ENCODE measurements around the gene DNAH5.

The DNAH5 gene

GRCh38 chr5:13740471-13740870 is 204.0 kb downstream of the DNAH5 start:
- in situ Hi-C loops (cut with HindIII; ENCODE audit: low sequenced_read_pairs): no loop called here

DNA sequence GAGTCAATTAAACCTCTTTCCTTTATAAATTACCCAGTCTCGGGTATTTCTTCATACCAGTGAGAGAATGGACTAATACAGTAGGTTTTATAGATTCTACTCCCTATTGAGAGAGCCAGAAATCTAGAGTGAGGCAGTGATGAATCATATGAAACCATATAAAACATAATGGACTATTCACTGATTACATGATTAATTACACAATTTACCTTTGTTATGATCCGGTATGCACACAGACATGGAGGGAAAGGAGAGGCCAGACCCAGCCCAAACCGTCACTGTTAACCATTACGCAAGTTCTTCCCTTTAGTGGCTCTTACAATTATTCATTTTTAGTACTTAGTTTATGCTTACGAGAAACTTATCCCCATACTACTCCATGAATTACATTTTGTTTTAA is 205.0 kb downstream of the DNAH5 start:
- in situ Hi-C loops (cut with HindIII; ENCODE audit: low sequenced_read_pairs): no loop called here

GRCh38 chr5:13735691-13736090 is 208.8 kb downstream of the DNAH5 start:
- in situ Hi-C loops (cut with HindIII; ENCODE audit: low sequenced_read_pairs): no loop called here

DNA sequence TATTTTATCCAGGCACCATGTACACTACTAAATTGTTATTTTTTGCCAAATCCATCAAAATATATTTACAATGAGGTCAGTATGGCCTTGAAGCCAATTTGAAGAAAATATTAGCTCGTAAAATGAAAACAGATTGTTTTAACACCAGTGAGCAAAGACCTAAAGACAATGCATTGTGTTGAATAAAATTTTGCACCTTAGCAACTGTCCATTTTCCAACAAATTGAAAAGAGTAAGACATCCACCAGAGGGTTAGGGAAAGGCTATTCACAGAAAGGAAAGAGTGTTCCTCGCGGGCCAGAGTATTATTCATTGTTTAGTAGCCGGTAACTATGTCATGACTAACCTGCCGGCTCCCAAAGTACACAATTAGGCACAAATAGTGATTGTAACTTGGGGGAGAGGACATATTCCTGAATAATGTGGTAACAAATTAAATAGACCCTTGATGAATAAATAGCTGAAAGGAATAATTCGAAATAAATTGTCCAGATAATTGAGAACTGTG is 213.3 kb downstream of the DNAH5 start:
- in situ Hi-C loops (cut with HindIII; ENCODE audit: low sequenced_read_pairs): no loop called here

DNA sequence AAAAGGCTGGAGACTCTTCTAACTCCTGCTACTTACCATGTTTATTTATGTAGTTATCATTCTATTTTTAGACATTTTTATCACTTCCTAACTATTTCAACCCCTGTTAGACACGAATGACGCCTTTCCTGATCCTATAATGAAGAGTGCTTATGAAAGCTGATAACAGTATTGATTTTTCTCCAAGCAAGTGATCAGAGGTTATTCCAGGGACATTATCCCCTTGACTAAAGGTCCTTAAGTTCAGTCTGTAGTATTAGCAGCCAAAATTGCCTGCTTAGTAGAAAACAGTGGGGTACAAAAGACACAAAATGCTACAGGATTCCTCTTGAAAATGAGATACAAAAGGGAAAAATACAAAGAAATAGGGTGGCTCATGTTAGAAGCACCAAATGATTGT is 235.6 kb downstream of the DNAH5 start:
- in situ Hi-C loops (cut with HindIII; ENCODE audit: low sequenced_read_pairs): no loop called here

- in situ Hi-C loops (cut with HindIII; ENCODE audit: low sequenced_read_pairs): no loop called here
Observed at GRCh38 chr5:13708432-13708831, 236.1 kb downstream of the DNAH5 start.

GRCh38 chr5:13704396-13704795 is 240.1 kb downstream of the DNAH5 start:
- in situ Hi-C loops (cut with HindIII; ENCODE audit: low sequenced_read_pairs): no loop called here

DNA sequence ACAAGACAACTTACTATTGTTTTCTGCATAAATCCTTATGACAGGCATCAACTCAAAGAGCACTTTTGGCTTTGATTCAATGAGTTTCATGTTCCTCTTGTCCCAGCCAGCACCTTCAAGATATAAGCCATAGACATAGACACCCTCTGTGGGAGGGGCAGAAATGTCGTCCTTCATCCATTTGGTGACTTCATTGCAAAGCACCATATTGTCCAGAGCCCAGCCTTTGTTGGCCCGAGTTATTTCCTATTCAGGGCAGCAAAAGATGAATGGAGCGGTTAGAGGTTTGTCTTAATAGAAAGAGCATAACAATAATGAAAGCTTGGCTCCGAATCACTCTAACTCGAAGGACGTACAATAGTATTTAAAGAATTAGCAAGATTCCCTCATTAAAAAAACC is 243.9 kb downstream of the DNAH5 start:
- in situ Hi-C loops (cut with HindIII; ENCODE audit: low sequenced_read_pairs): no loop called here

DNA sequence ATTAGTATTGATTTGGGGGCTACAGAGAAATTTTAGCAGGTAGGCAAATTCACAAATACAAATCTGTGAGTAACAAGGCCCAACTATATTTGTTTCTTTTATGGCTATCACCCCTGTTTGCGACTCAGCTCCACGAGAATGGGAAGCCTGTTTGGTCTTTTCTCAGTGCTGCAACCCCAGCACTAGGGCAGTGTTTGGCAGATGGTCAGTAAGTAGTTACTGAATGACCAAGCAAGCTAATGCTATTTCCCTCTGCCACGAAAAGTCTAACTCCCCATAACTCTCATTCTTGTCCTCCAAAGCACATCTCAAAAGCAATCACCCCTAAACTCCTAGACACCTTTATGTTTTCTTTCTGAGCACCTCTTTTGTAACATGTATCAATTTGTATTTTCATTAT is 245.6 kb downstream of the DNAH5 start:
- in situ Hi-C loops (cut with HindIII; ENCODE audit: low sequenced_read_pairs): no loop called here

DNA sequence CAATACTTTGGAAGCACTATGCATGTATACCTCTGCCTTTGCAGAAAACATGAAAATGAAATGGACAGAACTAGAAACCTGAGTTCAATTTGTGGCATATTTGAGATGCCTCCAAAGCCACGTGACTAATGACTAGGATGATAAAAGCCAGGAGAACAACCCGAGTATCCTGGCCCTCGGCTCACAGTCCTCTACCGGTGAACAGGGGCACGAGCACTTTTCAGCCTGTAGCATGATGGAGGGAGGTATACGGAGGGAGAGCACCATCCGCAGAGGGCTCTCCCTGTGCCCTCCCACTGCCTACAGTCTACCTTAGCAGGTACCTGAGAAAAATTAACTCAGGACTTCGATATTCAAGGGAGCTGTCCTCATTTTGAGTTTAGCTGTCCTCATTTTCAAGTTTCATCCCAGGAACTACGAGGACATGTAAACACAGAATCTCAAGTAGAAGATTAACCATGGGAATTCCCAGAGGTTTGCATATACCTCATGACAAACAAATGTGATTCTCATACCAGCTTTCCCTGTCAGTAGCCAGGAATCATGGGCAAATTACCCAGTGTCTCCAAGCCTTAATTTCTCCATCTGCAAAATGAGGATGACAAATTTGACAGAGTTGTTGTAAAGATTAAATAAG is 249.3 kb downstream of the DNAH5 start:
- in situ Hi-C loops (cut with HindIII; ENCODE audit: low sequenced_read_pairs): no loop called here

DNA sequence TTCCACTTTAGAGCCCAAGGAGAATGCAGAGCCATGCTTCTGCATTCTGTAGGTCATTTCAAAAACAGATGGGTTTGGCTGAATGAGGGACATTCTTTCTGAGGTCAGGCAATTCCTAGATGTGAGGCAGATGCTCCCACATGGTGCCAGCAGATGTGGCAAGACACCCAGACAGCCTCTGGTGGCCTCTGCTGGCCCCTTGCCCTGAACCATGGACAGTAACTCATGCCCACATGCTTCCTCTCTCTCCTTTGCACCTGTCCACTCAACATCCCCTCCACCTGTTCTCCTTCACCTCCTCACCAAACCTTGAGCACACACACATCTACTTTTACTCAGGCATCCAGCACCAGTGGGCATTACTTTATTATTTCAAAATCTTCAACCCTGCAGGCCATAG is 252.3 kb downstream of the DNAH5 start:
- in situ Hi-C loops (cut with HindIII; ENCODE audit: low sequenced_read_pairs): no loop called here

DNA sequence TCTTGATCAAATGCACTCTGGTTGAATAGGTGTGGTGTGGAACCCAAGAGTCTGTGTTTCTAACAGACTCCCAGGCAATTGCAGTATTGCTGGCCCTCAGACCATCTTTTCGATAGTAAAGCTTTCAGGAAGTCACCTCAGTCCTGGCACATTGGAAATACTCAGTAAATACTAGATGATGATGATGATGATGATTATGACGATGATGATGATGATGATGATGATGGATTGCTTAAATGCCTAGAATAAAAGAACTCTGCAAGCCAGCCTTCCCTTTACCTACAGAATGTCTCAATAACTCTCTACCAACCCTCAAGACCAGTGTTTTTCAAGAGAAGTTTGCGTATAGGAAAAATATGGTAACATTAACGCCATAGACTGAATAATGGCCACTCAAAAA is 268.0 kb downstream of the DNAH5 start:
- in situ Hi-C loops (cut with HindIII; ENCODE audit: low sequenced_read_pairs): no loop called here

DNA sequence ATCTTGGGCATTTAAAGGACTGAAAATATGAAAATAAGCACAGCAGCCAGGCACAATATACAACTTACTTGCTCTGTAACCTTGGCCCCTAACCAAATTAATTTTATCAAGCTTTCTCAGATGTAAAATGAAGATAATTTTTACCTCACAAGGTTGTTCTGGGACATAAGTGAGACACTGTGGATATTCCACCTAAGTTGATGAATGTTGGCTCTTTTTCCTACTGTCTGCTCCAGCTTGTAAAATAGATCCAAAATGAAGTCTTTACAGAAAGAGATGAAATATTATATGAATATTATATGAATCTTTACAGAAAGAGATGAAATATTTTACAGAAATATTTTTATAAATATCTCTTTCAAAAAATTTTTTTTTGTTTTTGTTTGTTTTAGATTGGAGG is 270.1 kb downstream of the DNAH5 start:
- in situ Hi-C loops (cut with HindIII; ENCODE audit: low sequenced_read_pairs): no loop called here

GRCh38 chr5:13673511-13673910 is 271.0 kb downstream of the DNAH5 start:
- in situ Hi-C loops (cut with HindIII; ENCODE audit: low sequenced_read_pairs): no loop called here

DNA sequence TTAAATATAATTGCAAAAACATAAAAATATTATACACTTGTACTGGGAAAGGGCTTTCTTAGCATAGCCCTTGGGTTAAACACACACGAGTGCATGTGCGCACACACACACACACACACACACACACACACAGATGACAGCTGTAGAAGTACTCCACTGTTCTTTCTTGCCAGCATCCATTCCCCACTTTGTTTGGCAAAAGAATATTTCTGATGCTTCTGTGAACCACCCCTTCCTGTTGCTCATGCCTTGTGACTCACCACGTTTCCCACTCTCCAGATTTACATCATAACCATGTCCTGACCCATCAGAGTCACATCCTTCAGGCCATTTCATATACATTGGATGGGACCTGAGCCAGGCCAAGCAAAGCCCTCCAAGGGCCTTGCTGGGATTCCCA is 280.1 kb downstream of the DNAH5 start:
- in situ Hi-C loops (cut with HindIII; ENCODE audit: low sequenced_read_pairs): no loop called here

- in situ Hi-C loops (cut with HindIII; ENCODE audit: low sequenced_read_pairs): no loop called here
Observed at GRCh38 chr5:13662626-13663025, 281.9 kb downstream of the DNAH5 start.

DNA sequence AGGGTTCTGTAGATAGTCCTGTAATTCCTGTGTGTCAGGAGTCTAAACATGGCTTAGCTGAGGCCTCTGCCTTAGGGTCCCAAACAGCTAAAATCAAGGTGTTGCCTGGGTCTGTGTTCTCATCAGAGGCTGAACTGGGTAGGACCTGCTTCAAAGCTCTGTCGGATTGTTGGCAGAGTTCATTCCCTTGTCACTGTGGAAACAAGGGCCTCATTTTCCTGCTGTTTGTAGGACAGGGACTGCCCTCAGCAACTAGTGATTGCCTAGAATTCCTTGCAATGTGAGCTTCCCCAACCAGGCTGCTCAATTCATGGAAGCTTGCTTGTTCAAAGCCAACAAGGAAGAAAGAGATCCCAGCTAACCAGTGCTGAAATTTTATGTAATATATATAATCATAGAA is 283.2 kb downstream of the DNAH5 start:
- in situ Hi-C loops (cut with HindIII; ENCODE audit: low sequenced_read_pairs): no loop called here

DNA sequence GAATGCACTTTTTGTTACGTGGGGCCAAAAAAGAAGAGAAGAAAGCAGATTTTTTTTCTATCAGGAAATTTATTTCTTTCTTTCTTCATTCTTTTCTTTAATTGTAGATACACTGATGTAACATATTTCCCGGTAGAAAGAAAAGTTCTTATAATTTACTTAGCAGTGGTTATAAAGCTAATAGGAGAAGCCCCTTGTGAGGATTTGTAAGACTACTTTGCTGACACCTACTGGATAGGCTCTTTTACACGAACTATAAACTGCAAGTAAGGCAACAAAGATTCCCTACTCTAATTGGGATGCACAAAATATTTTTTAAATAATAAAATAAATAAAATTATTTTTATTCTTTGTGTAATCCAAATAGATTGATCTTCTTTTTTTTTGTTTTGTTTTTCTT is 284.4 kb downstream of the DNAH5 start:
- in situ Hi-C loops (cut with HindIII; ENCODE audit: low sequenced_read_pairs): no loop called here

DNA sequence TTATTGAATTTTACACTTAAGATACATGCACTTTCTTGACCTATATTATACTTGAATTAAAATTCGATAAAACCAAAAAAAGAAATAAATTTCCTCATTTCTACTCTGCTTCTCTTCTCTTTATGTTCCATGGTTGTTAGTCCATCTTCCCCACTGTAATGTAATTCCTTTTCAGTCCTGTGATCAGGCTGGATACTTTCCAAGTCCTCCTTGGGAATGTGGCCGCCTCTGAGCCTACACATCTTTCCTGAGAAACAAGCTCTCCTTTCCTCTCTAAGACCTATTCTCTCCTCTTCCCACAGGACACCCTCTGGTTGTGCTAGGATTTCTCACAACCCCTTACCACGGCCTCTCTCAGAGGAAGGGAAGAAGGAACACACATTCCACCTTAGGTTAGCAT is 285.1 kb downstream of the DNAH5 start:
- in situ Hi-C loops (cut with HindIII; ENCODE audit: low sequenced_read_pairs): no loop called here

GRCh38 chr5:13658761-13659160 is 285.7 kb downstream of the DNAH5 start:
- in situ Hi-C loops (cut with HindIII; ENCODE audit: low sequenced_read_pairs): no loop called here

DNA sequence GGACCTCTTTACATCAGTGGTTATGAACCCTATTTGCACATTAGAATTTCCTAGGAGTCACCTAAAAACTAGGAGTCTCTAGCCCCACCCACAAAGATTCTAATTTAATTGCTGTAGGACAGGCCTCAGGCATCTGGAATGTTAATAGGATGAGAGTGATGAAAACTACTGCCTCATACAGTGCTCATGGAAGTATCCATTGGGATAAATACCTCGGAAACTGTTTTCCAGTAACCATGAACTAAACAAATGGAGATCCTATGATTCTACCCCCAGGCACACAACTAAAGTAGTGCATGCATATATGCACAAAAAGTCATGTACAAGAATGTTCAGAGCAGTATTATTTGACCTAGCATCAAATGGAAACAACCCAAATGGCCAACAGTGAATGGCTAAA is 286.3 kb downstream of the DNAH5 start:
- in situ Hi-C loops (cut with HindIII; ENCODE audit: low sequenced_read_pairs): no loop called here

DNA sequence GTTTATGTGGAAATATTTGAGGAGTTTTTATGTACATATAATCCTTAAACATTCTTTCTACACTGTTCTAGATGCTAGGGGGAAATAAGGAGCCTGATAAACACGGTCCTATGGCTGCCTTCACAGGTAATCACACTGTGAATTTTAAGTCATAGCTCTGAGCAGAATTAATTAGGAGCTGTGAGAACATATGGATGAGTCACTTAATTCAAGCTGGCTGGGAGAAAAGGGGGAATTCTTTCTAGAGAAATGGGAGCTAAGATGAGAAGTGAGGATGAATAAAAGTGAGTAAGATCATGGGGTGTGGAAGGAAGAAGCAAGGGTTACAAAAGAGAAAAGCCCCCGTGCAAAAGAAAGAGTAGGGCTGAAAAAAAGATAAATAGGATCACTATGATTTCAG is 290.8 kb downstream of the DNAH5 start:
- in situ Hi-C loops (cut with HindIII; ENCODE audit: low sequenced_read_pairs): no loop called here

- in situ Hi-C loops (cut with HindIII; ENCODE audit: low sequenced_read_pairs): no loop called here
Observed at GRCh38 chr5:13649656-13650055, 294.8 kb downstream of the DNAH5 start.
